MM.1S (cell line): Measurements from ENCODE around the gene AUTS2.

Experiments used
- DNase-seq: peaks from one replicate; pipeline ENCODE4 v3.0.0-alpha.2; 2015
- H2AFZ ChIP-seq: fragments of 300-600 bp; sonication (generic); 2 replicates; pipeline ENCODE4 v1.6.0; 2016; ENCODE audit warnings: antibody characterized with exemption, low read length
- H3F3A ChIP-seq: fragments of 300-600 bp; sonication (generic); 2 replicates; pipeline ENCODE4 v1.6.1; 2016; ENCODE audit warnings: mild to moderate bottlenecking, antibody characterized with exemption, low read length, moderate library complexity, mixed read lengths; ENCODE audit not compliant: insufficient read depth
- H3K27ac ChIP-seq: fragments of 300-600 bp; sonication (generic); 2 replicates; pipeline ENCODE4 v1.5.1; 2016; ENCODE audit warnings: mild to moderate bottlenecking, low read length
- H3K27me3 ChIP-seq: fragments of 300-600 bp; sonication (generic); replicated peaks from 2 replicates; pipeline ENCODE4 v1.6.0; 2016; ENCODE audit warnings: low read length; ENCODE audit not compliant: insufficient read depth
- H3K36me3 ChIP-seq: fragments of 300-600 bp; sonication (generic); replicated peaks from 2 replicates; pipeline ENCODE4 v1.6.1; 2016; ENCODE audit warnings: mild to moderate bottlenecking, low read length, mixed read lengths; ENCODE audit not compliant: insufficient read depth
- H3K4me1 ChIP-seq: fragments of 300-600 bp; sonication (generic); 2 replicates; pipeline ENCODE4 v1.6.1; 2016; ENCODE audit warnings: low read length, mixed read lengths
- H3K4me2 ChIP-seq: fragments of 300-600 bp; sonication (generic); 2 replicates; pipeline ENCODE4 v1.6.0; 2016; ENCODE audit warnings: low read depth, low read length
- H3K4me3 ChIP-seq: fragments of 300-600 bp; sonication (generic); 2 replicates; pipeline ENCODE4 v1.5.1; 2016; ENCODE audit warnings: low read length, mixed read lengths
- H3K79me2 ChIP-seq: fragments of 300-600 bp; sonication (generic); 2 replicates; pipeline ENCODE4 v1.6.1; 2016; ENCODE audit warnings: mixed run types, low read length, mixed read lengths
- H3K9ac ChIP-seq: fragments of 300-600 bp; sonication (generic); 2 replicates; pipeline ENCODE4 v1.6.1; 2016; ENCODE audit warnings: low read length, mixed read lengths
- H3K9me2 ChIP-seq: fragments of 300-600 bp; sonication (generic); replicated peaks from 2 replicates; pipeline ENCODE4 v1.6.1; 2016; ENCODE audit warnings: mild to moderate bottlenecking, low read length, mixed read lengths; ENCODE audit not compliant: insufficient read depth
- H3K9me3 ChIP-seq: fragments of 300-600 bp; sonication (generic); replicated peaks from 2 replicates; pipeline ENCODE4 v1.6.1; 2016; ENCODE audit warnings: mild to moderate bottlenecking, low read length, mixed read lengths; ENCODE audit not compliant: insufficient read depth
- H4K20me1 ChIP-seq: fragments of 300-600 bp; sonication (generic); 2 replicates; pipeline ENCODE4 v1.6.1; 2016; ENCODE audit warnings: mild to moderate bottlenecking, low read length, moderate library complexity, mixed read lengths; ENCODE audit not compliant: insufficient read depth
- CTCF ChIP-seq: fragments of 300-600 bp; sonication (generic); IDR thresholded peaks from 2 replicates; pipeline ENCODE4 v1.5.1; 2016; ENCODE audit warnings: antibody characterized with exemption, low read length, mixed read lengths
- EZH2 ChIP-seq: fragments of 300-600 bp; sonication (generic); optimal IDR thresholded peaks from 2 replicates; pipeline ENCODE3; 2017; ENCODE audit warnings: low read depth, mild to moderate bottlenecking, antibody characterized with exemption, low read length, mixed read lengths
- EZH2phosphoT487 ChIP-seq: fragments of 300-600 bp; sonication (generic); IDR thresholded peaks from 2 replicates; pipeline ENCODE4 v1.6.1; 2018; ENCODE audit warnings: antibody characterized with exemption, low read length

AUTS2 gene

GRCh38 chr7:70614237-70615045 lies 1016.2 kb downstream of the AUTS2 start:
- Histone ChIP-seq H4K20me1 (no peaks in the 10 kb centered on the region), H3F3A (no peaks in the 10 kb centered on the region), H3K79me2 (no peaks in the 10 kb centered on the region), H3K27ac (no peak overlapping the region), H3K27me3 (no peaks in the 10 kb centered on the region), H3K4me3 (no peak overlapping the region), H3K36me3 (no peaks in the 10 kb centered on the region), H3K4me2 (no peak overlapping the region), H3K9me2 (no peaks in the 10 kb centered on the region), H3K9ac (no peak overlapping the region), H3K4me1 (no peaks in the 10 kb centered on the region), H2AFZ (no peak overlapping the region), H3K9me3 (no peaks in the 10 kb centered on the region)
- no peak for DNase-seq
- TF ChIP-seq CTCF (no peak), EZH2phosphoT487 (no peak), EZH2 (no peak)

DNA sequence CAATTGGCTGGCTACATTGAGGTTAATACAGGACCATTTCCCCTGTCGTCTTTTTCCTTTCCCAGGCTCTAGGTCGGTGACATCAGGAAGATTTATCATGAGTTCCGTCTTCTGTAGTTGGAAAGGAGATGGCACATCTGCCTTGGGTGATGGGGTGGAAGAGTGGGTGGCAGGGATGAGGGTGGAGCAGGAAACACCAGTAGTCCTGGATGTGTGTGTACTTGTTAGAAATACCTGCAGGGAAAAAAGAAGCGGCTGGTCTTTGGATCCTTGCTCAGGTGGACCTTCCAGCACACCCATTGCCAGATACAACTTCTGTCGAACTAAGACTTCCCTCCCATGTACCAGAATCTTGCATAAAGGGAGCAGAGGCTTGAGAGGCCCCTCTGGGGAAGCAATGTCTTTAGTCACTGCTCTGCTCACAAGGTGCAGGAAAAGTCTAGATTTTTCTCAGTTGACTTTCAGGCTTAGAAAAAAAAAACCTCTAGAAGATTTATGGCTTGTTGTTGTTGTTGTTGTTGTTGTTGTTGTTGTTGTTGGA lies 1016.9 kb downstream of the AUTS2 start:
- no peak for DNase-seq
- H3K9me3 ChIP-seq = no peaks in the 10 kb centered on the region
- H3K79me2 ChIP-seq = no peaks in the 10 kb centered on the region
- H3K27me3 ChIP-seq = no peaks in the 10 kb centered on the region
- no peak overlapping the region for H3K4me3 ChIP-seq
- no peaks in the 10 kb centered on the region for H4K20me1 ChIP-seq
- H3K27ac ChIP-seq = no peak overlapping the region
- H2AFZ ChIP-seq = no peak overlapping the region
- no peaks in the 10 kb centered on the region for H3F3A ChIP-seq
- no peak overlapping the region for H3K4me2 ChIP-seq
- H3K9ac ChIP-seq = no peak overlapping the region
- TF ChIP-seq EZH2phosphoT487 = no peak
- no peak for TF ChIP-seq CTCF
- no peak for TF ChIP-seq EZH2
- no peaks in the 10 kb centered on the region for H3K36me3 ChIP-seq
- H3K4me1 ChIP-seq = no peaks in the 10 kb centered on the region
- no peaks in the 10 kb centered on the region for H3K9me2 ChIP-seq

DNA sequence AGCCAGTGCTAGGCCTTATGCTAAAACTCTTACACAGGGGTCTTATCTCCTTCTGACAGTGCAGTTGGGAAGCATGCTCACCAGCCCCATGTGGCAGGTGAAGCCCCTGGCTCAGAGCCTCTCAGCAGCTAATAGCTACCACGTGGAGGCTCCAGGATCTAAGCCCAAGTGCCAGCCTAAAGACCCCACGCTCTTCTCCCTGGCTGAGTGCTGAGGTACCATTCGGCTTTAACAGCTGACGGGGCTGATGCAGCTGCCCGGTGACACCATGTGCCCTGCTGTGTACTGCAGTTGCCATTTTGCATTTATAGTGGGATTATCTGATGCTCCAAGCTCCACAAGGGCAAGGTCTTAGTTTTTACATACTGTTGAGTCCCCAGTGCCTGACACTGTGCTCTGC lies 1017.9 kb downstream of the AUTS2 start:
- no peaks in the 10 kb centered on the region for H3K27me3 ChIP-seq
- H3K9me3 ChIP-seq = no peaks in the 10 kb centered on the region
- no peak overlapping the region for H3K4me2 ChIP-seq
- H2AFZ ChIP-seq = no peak overlapping the region
- no peak for TF ChIP-seq EZH2phosphoT487
- TF ChIP-seq EZH2 = no peak
- no peak for TF ChIP-seq CTCF
- H3F3A ChIP-seq = no peaks in the 10 kb centered on the region
- H3K9ac ChIP-seq = no peak overlapping the region
- H3K4me3 ChIP-seq = no peak overlapping the region
- H3K79me2 ChIP-seq = no peaks in the 10 kb centered on the region
- H3K36me3 ChIP-seq = no peaks in the 10 kb centered on the region
- no peak for DNase-seq
- H3K27ac ChIP-seq = no peak overlapping the region
- H3K9me2 ChIP-seq = no peaks in the 10 kb centered on the region
- H4K20me1 ChIP-seq = no peaks in the 10 kb centered on the region
- H3K4me1 ChIP-seq = no peaks in the 10 kb centered on the region
